DOHH2 (cell line): ENCODE results near the gene TBC1D14.

Experiments
- EZH2phosphoT487 ChIP-seq: fragments of 200-600 bp; sonication (generic); IDR thresholded peaks from 2 replicates; pipeline ENCODE4 v1.6.1; 2017; ENCODE audit warnings: borderline replicate concordance, mild to moderate bottlenecking, antibody characterized with exemption, low read length, moderate library complexity, mixed read lengths
- TF ChIP-seq, protein P1 (sequence below): fragments of 200-600 bp; sonication (generic); IDR thresholded peaks from one replicate; pipeline ENCODE4 v1.5.1; 2014; ENCODE audit warnings: antibody characterized with exemption, mild to moderate bottlenecking, low read depth, low read length; ENCODE audit not compliant: poor library complexity, severe bottlenecking

DNA sequence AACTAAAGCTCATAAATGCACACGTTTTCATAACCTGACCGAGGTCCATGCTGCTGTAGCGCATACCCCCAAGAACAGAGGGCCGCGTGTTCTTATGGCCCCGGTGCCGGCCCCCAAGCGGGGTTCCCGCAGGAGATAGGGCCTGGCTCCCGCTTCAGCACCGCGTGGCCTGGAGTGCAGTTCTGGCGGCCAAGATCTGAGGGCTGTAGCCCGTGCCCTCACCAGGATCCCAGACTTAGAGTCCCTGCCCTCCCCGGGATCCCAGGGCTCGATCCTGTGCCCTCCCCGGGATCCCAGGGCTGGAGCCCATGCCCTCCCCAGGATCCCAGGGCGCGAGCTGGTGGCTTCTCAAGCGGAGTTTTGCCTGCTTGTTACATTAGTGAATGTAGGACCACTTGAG lies 159.3 kb downstream of the TBC1D14 start:
- TF ChIP-seq, protein P1, sequence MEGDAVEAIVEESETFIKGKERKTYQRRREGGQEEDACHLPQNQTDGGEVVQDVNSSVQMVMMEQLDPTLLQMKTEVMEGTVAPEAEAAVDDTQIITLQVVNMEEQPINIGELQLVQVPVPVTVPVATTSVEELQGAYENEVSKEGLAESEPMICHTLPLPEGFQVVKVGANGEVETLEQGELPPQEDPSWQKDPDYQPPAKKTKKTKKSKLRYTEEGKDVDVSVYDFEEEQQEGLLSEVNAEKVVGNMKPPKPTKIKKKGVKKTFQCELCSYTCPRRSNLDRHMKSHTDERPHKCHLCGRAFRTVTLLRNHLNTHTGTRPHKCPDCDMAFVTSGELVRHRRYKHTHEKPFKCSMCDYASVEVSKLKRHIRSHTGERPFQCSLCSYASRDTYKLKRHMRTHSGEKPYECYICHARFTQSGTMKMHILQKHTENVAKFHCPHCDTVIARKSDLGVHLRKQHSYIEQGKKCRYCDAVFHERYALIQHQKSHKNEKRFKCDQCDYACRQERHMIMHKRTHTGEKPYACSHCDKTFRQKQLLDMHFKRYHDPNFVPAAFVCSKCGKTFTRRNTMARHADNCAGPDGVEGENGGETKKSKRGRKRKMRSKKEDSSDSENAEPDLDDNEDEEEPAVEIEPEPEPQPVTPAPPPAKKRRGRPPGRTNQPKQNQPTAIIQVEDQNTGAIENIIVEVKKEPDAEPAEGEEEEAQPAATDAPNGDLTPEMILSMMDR, result no peak
- TF ChIP-seq EZH2phosphoT487, result no peak
